SKM-1 treated with dmso at 0.1 percent for 144 hours (cell line): ENCODE data around the gene DIAPH2.
"Not testable (repeated sequence)": the region's sequence is repeated elsewhere in the genome, so short reads cannot be mapped to it uniquely, and the experiment has no call there.

ENCODE experiments used
- DNase-seq: peaks from one replicate; lab custom pipeline; 2025; ENCODE audit not compliant: unreplicated experiment; lab: John Stamatoyannopoulos, UW

Gene DIAPH2

DNA sequence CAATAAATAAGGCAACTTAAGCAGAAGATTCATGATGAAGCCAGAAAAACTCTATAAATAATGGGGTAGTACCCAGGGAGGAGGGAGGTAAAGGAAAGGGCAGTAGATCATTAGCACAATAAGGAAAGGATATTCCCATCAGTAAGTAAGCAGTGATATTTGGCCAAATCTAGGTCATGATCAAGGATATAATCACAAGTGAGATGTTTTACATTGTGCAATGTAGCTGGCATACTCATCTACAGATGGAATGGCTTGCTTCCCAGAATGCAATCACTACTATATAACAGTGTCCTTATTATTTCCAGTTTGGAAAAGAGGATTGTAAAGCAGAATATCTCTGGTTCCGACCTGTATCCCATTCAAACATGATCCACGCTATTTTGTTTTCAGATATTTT lies 682.5 kb downstream of the DIAPH2 start:
- no peak for DNase-seq

DNA sequence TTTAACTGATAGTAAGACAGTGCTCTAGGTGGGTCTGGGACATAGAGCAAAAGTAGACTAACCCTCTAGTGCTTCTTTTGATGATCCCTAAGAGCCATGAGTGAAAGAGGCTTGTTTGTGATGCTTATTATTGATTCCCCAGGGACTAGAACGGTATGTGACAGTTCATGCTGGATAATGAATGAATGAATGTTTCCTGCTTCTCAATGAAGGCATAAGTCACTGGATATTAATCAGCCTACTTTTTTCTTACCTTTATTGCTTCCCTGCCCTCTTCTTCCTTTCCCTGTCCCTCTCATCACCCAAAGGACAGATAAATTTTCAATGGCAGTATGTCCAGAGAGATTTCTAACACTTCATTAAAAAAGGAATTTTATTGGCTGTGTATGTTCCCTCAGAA lies 685.3 kb downstream of the DIAPH2 start:
- no peak for DNase-seq

DNA sequence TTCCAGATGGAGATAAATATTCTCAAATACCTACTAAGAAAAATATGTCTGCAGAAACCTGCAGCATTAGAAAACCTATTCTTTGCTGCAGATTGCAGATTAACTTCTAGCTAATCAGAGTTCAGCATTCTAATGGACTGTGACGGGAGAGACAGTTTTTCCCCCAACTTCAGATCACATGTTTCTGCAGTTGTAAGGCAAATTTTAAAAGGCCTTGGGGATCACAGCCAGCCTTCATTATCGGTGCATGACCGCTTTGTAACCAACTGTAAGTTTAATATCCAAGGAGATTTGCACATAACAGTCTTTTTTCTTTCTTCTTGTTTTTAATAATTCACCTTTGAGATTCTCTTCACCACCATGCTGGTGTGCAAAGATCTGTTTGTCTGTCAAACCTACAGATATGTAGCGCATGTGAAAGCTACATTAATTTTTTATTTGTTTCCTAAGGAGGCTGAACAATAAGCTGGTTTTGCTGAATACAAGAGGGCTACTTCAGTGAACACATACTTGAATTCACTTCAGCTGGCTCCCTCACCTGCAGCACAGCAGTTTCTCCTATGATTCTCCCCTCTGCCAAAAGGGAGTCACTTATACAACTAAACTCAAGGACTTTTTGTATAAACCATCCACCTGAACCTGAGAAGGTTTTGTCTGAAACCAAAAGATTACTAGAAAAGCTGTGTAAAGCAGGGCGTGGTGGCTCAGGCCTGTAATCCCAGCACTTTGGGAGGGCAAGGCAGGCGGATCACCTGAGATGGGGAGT lies 687.5 kb downstream of the DIAPH2 start:
- DNase-seq: no peak

DNA sequence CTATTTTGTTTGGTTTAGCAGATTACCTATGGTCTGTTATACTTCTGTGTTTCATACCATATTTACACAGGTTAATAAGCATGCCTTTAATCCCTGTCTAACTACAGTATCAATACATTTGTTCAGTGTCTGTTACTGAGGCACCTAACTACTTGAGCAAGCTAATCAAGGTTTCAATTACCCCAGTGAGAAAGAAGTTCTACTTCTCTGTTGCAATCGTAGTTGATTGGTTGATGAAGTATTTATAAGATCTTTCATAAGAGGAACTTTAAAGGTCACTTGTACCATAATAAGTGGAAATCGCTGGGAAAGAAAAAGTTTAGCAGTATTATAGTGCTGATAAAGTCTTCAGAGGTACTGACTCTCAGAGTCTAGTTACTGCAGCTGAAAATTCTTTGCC lies 689.6 kb downstream of the DIAPH2 start:
- DNase-seq: no peak

DNA sequence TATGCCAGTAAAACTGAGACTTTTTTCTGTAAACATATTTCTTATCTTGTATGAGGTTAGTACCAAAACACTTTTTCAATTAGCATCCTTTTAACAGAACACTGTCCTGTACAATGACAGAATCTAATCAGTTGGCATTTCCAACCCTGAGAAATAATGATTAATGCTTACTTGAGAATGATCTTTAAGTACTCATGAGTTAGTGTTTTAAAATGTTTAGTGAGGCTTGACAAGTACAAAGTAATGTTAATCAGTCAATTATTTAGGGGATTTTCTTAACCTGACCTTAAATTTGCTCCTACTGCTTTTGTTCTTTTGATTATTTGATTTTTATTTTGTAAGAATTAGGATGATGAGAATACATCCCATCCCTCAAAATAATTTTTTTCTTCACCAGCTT lies 695.6 kb downstream of the DIAPH2 start:
- no peak for DNase-seq

DNA sequence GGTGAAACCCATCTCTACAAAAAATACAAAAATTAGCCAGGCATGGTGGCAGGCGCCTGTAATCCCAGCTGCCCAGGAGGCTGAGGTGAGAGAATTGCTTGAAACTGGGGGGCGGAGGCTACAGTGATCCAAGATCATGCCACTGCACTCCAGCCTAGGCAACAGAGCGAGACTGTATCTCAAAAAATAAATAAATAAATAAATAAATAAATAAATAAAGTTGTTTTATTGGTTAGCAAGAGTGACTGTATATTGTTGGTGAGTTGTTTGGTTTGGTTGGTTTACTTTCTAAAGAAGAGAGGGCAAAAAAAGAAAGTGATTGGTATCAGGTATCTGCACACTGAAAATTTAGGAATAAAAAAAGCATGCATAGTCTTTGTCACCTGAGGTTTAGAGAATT lies 700.0 kb downstream of the DIAPH2 start:
- no peak for DNase-seq

DNA sequence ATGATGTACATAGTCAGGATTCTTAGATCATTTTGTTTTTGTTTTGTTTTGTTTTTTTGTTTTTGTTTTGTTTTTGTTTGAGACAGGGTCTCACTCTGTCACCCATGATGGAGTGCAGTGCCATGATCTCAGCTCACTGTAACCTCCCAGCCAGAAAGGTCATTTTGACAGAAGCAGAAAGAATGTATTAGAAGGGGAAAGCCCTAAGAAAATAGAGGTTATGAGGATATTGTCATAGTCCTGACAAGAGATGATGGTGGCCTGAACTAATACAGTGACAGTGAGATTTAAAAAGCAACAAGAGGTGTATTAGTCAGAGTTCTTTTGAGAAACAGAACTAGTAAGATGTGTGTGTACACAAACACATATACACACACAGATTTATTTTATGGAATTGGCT lies 702.4 kb downstream of the DIAPH2 start:
- DNase-seq: no peak

DNA sequence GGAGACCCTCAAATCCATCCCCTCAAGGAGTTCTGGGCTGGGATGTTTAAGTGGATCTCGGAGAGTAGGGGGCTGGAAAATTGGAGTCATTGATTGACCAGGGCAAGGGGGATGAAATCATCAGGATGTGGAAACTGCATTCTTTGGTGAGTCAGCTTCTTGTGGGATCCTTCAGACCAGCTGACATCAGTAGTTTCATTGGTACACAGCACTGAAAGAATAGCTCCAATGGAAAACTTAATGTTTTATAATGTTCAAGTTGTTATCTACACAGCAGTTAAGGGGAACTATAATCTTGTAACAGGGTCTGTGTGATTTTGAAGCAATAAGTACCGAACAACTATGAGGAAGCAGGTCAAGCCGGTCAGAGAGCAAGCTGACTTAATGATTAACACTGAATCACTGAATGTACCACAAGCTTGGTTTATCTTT lies 705.1 kb downstream of the DIAPH2 start:
- DNase-seq: no peak

DNA sequence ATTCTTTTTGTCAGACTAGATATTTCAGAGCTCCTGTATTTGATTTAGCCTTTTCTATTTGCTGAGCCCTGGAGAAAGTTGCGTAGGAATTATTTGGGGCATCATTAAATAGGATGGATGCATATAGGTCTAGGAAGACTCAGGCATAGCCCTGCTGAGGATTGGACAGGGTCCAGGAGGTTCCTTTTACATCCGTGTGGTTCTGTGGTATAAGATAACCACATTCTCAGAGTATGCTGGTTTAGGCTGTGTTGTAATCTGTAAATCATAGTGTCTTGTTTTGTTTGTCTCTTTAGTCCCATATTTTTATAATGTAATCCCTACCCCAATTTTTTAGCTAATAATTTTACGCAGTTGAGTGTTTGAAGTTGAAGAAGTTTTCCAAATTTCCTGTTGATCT lies 712.7 kb downstream of the DIAPH2 start:
- DNase-seq: no peak

DNA sequence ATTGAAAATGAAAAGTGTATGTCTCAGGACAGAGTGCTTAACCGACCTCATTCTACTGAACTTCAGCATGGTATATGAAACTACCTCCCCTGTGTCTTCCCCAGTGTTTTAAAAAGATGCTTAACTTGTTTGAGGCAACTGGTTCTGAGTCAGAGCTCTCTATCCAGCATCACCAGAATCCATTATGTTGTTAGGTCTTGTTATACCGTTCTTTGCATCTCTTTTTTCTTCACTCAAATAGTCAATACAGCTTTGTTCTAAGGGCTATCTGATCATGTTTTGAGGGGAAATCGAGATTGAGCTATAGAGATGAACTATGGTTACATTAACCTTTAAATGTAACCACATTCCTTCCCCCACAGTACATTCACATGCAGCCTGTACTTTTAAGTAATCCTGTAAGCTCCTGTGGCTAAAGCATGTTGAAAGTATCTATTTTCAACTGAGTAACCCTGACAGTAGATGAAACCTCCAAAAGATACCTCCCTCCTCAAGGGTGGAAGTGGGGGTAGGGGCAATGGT lies 713.4 kb downstream of the DIAPH2 start:
- DNase-seq: no peak

DNA sequence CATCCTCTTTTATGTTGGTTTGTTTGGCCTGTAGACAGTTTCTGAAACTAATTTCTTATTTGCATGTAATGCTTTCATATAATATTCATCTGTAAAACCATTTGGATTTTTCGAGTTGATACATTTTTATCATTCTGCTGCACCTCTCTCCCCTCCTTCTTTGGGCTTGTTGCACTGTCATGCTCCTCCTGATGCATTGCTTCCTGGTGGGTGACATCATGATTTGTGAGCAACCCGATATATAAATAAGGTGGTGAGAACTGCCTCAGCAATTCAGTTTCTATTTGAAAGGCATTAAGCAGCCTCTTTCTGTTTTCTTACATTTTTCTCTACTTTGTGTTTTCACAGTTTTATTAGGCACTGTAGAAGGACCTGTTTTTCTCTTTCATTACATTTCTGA lies 714.8 kb downstream of the DIAPH2 start:
- no peak for DNase-seq

DNA sequence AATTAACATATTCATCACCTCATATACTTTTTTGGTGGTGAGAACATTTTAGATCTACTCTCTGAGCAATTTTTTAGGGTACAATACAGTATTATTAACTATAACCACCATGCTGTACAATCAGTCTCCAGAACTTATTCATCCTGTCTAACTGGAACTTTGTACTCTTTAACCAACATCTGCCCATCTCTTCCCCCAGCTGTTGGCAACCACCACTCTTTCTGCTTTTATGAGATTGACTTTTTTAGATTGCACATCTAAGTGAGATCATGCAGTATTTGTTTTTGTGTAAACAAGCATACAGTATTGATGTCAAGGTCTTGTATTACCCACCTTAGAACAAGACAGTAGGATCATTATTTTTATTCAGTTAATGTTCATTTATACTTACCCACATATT lies 715.9 kb downstream of the DIAPH2 start:
- no peak for DNase-seq

DNA sequence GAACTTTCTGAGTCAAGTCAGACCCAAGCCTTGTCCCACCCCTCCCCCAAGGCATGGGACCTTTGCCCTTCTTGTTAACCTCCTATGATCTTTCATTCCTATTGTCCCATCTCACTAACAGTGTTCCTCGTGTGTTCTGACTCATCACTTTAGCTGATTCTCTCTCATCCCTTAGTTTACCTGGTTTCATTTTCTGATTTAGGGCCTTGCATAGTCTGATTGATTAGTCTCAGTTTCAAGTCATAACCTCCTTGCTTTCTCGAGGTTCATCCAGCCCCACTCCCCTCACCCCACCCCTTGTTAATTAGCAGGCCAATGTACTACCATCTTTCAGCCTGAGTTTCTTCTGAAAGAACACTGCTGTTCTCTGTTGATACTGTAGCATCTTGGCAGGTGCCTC lies 716.5 kb downstream of the DIAPH2 start:
- DNase-seq: no peak

DNA sequence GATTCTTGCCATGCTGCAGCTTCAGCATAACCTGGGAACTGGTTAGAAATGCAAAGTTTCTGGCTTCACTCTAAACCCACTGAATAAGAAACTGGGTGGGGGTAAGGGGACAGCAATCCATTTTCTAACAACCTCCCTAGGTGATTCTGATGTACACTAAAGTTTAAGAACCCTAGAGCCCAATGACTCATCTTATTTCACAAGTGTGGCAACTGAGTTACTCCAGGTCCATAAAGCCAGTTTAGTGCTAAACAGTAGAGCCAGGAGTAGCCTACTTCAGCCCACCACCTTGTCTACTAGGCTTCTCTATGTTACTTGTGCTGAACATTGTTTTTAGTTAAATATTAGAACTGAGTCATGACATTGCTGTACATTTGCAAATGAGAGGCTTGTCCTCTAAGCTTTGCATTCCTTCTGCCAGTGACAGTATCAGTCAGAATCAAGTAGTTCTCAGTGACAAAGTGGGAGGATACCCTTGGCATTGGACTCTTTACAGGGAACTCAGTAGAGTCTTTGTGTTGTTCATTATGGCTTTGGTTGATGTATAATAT lies 717.0 kb downstream of the DIAPH2 start:
- no peak for DNase-seq

DNA sequence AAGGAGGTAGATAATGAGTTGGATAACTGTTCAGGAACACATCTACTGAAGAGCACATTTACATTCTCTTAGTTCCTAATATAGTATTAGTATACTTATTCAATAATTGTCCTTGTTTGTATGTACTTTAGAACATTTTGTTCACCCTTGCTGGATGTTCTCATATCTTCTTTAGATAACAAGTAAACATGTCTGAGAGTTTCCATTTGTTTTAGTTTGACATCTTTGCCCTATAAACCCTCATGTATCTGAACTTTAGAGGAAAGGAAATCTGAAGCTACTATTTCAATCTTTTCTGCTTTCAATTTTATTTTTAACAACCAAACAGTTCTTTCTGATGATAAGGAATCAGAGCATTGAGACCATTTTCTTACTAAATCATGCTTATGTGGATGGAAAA lies 717.7 kb downstream of the DIAPH2 start:
- no peak for DNase-seq

DNA sequence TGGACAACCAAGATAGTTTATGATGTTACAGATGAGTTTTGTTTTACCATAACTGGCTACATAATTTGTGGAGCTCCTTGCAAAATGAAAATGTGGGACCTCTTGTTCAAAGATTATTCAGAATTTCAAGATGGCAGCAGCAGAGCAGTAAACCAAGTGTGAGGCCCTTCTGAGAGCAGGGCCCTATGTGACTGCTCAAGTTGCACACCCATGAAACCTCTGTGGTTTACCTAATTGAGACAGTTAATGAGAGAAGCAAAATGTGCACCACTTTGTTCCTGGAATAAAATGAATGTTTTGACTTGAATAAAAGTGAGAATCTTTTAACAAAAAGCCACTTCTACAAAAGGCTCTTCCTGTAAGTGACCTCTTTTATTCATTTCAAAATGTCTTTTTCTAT lies 718.3 kb downstream of the DIAPH2 start:
- no peak for DNase-seq

DNA sequence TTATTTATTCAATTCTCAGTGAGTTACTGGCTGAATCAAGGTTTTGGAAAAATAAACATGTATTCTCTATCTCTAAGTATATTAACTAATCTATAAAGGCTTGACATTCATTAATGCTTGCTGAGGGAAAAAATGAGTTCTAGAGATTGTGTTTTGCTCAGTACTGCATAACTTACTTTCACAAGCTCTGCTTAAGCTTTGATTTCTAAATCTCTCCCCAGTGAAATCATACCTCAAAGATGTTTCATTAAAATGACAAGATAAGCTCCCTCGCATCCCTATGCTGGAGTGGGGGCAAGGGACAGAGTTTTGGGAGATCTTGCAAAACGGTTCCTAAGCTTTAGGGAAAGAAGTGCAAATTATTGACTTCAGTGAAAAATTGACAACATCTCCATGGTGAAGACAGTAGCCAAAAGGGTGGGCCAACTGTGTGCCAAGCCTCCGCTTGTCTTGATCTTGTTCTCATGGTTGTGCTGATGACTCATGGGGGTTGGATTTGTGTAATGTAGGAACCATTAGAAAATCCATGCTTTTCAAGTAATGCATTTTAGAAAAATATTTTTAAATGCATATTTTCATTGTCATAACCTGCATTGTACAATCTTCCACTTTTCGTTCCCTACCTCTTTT lies 720.5 kb downstream of the DIAPH2 start:
- no peak for DNase-seq

DNA sequence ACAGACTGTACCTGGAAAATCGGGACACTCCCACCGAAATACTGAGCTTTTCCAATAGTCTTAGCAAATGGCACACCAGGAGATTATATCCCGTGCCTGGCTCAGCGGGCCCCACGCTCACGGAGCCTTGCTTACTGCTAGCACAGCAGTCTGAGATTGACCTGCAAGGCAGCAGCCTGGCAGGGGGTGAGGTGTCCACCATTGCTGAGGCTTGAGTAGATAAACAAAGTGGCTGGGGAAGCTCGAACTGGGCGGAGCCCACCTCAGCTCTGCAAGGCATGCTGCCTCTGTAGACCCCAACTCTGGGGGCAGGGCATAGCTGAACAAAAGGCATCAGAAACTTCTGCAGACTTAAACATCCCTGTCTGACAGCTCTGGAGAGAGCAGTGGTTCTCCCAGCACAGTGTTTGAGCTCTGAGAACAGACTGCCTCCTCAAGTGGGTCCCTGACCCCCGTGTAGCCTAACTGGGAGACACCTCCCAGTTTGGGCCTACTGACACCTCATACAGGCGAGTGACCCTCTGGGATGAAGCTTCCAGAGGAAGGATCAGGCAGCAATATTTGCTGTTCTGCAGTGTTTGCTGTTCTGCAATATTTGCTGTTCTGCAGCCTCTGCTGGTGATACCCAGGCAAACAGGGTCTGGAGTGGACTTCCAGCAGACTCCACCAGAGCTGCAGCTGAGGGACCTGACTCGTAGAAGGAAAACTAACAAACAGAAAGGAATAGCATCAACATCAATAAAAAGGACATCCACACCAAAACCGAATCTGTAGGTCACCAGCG lies 725.2 kb downstream of the DIAPH2 start:
- not testable (repeated sequence) for DNase-seq

DNA sequence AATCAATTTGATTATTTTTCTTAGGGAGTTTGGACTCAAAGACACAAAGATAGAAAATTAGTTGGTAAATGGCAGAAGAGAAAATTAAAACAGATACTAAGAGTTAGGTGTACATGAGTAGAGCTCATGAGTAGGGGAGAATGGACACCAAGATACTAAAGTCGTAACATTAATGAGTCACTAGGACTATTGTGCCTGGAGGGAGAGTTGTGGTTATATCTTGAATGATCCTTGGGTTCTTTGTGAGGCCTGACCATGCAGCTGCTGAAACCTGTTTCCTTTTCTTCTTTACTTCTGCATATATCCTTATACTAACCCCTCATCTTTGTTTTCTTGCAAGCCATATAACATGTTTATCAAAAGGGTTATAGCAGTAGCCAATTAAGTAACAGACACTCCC lies 731.8 kb downstream of the DIAPH2 start:
- no peak for DNase-seq

DNA sequence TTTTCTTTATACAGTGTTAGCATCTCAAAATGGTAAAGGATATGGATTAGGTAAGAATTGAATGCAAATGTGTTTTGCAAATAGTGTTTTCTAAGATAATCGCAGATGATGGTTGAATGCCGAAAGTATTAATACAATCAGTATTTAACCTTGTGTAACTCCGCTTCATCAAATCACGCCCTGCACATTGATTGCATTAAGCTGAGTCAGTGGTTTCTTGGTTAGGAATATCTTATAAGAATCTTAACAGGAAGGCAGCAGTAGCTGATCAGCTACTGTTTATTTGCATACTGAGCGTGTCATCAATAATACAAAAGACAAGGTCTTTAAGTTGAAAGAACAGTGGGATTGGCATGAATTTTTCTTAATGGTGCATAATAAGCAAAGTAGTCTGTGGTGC lies 744.5 kb downstream of the DIAPH2 start:
- no peak for DNase-seq

DNA sequence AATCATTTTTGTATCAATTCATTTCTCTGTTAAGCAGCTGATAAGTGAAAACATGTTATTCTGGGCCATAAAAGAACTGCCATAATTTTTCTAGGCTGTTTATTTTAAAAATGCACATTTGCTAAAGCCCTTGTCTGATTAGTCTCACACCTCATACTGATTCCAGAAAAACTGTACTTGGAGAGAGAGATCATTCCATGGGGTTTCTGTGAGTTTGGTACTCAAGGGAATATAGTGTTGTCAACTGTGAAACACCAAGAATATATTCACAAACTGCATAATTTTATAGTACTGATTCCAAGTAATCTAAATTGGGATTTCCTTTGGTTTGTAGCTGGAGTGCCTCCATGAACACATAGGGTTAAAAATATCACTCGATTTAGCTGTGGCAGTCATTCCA lies 746.6 kb downstream of the DIAPH2 start:
- no peak for DNase-seq
